Measurements from ENCODE around the gene HNRNPUL2. TPM values are rescaled to one million over a fixed set of nuclear protein-coding genes. Genes with fewer than 3 reads are reported as not detected.
"Not testable (repeated sequence)": the region's sequence is repeated elsewhere in the genome, so short reads cannot be mapped to it uniquely, and the experiment has no call there.

HNRNPUL2 gene
- total RNA-seq, 4 donors from 2014 or later = 16.4 to 30.8 (median 21.5) TPM

DNA sequence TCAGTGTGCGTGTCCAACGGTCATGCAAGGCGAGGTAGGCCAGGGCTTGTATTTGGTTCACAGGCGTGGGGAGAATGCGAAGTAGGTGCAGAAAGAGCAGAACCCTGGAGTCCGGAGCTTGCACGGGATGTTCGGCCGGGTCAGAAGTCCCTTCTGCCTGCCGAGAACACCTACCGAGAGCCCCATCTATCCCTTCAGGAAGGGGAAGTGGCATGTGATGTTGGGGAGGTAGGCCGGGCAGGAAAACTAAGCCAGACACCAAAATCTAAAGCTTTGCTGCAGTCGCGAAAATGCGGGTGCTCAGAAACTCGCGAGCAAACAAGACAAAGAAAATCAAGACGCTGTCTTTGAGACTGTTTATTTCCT is 43.5 kb upstream of the HNRNPUL2 start:
- TF ChIP-seq, protein P1, sequence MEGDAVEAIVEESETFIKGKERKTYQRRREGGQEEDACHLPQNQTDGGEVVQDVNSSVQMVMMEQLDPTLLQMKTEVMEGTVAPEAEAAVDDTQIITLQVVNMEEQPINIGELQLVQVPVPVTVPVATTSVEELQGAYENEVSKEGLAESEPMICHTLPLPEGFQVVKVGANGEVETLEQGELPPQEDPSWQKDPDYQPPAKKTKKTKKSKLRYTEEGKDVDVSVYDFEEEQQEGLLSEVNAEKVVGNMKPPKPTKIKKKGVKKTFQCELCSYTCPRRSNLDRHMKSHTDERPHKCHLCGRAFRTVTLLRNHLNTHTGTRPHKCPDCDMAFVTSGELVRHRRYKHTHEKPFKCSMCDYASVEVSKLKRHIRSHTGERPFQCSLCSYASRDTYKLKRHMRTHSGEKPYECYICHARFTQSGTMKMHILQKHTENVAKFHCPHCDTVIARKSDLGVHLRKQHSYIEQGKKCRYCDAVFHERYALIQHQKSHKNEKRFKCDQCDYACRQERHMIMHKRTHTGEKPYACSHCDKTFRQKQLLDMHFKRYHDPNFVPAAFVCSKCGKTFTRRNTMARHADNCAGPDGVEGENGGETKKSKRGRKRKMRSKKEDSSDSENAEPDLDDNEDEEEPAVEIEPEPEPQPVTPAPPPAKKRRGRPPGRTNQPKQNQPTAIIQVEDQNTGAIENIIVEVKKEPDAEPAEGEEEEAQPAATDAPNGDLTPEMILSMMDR (IDR thresholded peaks at IDR 0.05) = no peak
- peak; percentile 40 to 48 for DNase-seq
- Histone ChIP-seq H3K27ac (peak overlapping the region; percentile 89 to 98 (median 95)), H3K9me3 (no peaks in the 10 kb centered on the region), H3K36me3 (peaks cover 8 to 11% of the 10 kb centered on the region in 2 donors), H3K27me3 (no peaks in the 10 kb centered on the region), H3K4me1 (peaks cover 12 to 23% of the 10 kb centered on the region in 2 donors), H3K4me3 (replicated peaks in 1 of 3) (peak overlapping the region in 2 of 3 donors; percentile 2 to 40)
- intact Hi-C loops (cut with DNase I) = no loop called here
- WGBS, 2 donors = 3 to 5% methylated on average over 18 of the region's 18 CpGs

DNA sequence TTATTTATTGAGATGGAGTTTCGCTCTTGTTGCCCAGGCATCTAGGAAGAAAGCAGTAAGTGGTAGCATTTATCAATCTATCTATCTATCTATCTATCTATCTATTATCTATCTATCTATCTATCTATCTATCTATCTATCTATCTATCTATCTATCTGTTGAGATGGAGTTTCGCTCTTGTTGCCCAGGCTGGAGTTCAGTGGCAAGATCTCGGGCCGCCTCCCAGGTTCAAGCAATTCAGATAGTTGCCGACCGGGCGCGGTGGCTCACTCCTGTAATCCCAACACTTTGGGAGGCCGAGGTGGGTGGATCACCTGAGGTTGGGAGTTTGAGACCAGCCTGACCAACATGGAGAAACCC is 33.6 kb upstream of the HNRNPUL2 start:
- intact Hi-C loops (cut with DNase I); H3K27me3 ChIP-seq; H3K36me3 ChIP-seq; H3K9me3 ChIP-seq; DNase-seq: not testable (repeated sequence)
- H3K27ac ChIP-seq = peak overlapping the region in 2 of 3 donors; percentile 48 to 74
- 37 to 46% methylated on average over 9 of the region's 9 CpGs for WGBS, 2 donors
- H3K4me3 ChIP-seq (replicated peaks in 1 of 3) = peak overlapping the region in 1 of 3 donors; percentile 81
- H3K4me1 ChIP-seq = peaks cover 9 to 11% of the 10 kb centered on the region in 2 donors

DNA sequence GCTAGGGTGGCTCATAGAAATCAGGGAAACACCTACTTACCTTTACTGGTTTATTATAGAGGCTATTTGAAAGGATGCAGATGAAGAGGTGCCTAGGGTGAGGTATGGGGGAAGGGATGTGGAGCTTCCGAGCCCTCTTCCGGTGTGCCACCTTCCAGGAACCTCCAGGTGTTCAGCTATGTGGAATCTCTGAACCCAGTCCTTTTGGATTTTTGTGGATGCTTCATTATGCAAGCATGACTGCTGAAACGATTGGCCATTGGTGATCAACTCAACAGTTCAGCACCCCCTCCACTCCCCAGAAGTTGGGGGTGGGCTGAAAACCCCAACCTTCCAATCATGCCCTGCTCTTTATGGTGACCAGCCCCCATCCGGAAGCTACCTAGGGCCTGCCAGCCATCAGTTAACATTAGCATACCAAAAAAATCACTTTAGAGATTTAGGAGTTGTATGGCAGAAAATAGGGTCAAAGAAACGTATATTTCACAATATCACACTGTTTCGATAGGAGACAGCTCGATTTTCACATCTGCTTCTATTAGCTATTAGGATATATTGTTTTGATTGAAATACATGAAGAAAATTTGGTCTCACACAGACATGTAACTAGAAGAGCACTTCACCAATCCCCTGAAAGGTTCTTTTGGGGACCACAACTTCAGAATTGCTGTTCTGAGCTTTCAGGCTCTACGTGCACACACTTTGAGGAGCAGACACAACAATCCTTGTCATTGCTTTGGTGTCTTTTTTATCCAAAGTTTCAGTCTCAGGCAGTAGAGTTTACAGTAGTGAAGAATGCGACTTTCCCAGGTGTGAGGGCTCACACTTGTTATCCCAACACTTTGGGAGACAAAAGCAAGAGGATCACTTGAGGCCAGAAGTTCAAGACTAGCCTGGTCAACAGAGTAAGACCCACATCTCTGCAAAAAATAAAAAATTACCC is 30.9 kb upstream of the HNRNPUL2 start:
- peaks cover 13 to 19% of the 10 kb centered on the region in 2 donors for H3K4me1 ChIP-seq

DNA sequence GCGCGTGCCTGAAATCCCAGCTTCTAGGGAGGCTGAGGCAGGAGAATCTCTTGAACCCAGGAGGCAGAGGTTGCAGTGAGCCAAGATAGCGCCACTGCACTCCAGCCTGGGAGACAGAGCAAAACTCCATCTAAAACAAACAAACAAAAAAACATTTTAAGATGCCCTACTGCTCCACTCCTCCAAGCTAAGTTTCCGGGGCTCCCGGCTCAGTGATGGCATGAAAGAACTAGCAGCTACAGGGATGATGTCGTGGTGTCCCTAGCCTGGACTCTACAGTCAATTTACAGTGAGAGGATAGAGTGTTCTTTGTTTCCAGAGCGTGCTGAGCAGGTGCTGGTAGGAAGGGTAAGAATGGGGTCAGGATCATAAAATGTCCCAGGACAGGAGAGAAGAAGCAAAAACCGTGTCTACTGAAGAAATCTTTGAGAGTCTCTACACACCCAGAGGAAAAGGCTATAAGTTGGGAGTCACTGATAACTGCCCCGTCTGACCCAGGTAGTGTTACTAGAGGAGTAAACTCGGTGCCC is 27.9 kb upstream of the HNRNPUL2 start:
- no peak overlapping the region for H3K4me3 ChIP-seq (replicated peaks in 1 of 3)
- no peak for DNase-seq
- peaks cover 7 to 9% of the 10 kb centered on the region in 2 donors for H3K36me3 ChIP-seq
- intact Hi-C loops (cut with DNase I) = no loop called here
- TF ChIP-seq POLR2A (IDR thresholded peaks at IDR 0.05) = no peak
- TF ChIP-seq, protein P1 (IDR thresholded peaks at IDR 0.05) = no peak
- no peaks in the 10 kb centered on the region for H3K27me3 ChIP-seq
- WGBS, 2 donors = 81% methylated on average over 10 of the region's 10 CpGs
- H3K4me1 ChIP-seq = peaks cover 10 to 21% of the 10 kb centered on the region in 2 donors
- H3K9me3 ChIP-seq = no peaks in the 10 kb centered on the region
- H3K27ac ChIP-seq = no peak overlapping the region

More for the DNA sequence above, 30.9 kb upstream of the HNRNPUL2 start:
- Histone ChIP-seq H3K36me3 (no peaks in the 10 kb centered on the region), H3K27me3 (no peaks in the 10 kb centered on the region), H3K27ac (no peak overlapping the region), H3K4me3 (replicated peaks in 1 of 3) (no peak overlapping the region), H3K9me3 (no peaks in the 10 kb centered on the region)
- 59% methylated on average over 9 of the region's 9 CpGs for WGBS, 2 donors
- no peak for DNase-seq
- no peak for TF ChIP-seq POLR2A (IDR thresholded peaks at IDR 0.05)
- TF ChIP-seq, protein P1 (IDR thresholded peaks at IDR 0.05) = no peak
- intact Hi-C loops (cut with DNase I) = no loop called here

DNA sequence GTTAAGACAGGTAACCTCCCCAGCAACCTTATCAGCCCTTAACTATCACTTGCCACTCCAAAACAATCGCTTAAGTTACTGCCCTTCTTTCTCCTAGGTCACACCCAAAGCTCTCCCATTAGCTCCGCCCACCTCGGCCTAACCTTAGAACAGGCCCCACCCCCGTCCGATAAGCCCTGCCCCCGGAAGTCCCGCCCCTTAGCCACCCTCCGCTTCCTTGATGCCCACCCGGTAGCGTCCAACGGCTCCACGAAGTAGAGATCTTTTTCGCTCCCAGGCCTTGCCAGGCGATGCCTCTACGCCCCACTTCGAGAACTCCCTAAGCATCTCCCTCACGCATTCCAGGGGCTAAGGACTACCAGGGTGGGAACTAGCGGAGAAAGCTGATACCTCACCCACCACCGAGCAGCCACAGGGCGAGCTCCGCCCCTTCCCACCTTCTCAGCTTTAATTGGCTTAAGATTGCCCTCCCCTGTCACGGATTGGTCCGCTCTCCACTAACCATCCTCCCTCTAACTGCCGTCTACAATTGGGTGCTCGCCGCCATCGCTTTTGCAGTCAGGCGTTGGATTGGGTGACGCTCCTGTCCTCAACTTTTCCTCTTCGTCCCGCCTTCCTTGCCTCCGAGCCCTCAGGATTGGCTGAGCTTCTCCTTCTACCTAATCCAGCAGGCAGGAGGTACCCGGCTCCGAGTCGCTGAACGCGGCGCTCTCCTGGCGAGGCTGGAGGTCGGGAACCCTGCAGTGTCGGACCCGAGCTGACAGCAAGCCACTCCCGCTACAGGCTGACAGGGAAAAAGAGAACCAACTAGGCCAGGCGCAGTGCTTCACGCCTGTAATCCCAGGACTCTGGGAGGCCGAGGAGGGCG is 26.7 kb upstream of the HNRNPUL2 start, which contains the start of gene ZBTB3:
Gene ZBTB3 (minus strand): TSS at position 425 of the 868 bp plus-strand sequence. CDS start 496 bp downstream, outside the sequence.
- Histone ChIP-seq H3K4me1 (peaks cover 10 to 21% of the 10 kb centered on the region in 2 donors), H3K9me3 (no peaks in the 10 kb centered on the region), H3K4me3 (replicated peaks in 1 of 3) (peak within 1 kb of the TSS; percentile 9 to 59 (median 19)), H3K27ac (peak within 1 kb of the TSS; percentile 62 to 94 (median 75)), H3K36me3 (peaks cover 7 to 9% of the 10 kb centered on the region in 2 donors), H3K27me3 (no peaks in the 10 kb centered on the region)
- 1% methylated on average over 38 to 46 of the region's 47 CpGs for WGBS, 2 donors
- intact Hi-C loops (cut with DNase I) = no loop called here
- TF ChIP-seq, protein P1 (IDR thresholded peaks at IDR 0.05) = peak in 1 of 6 experiments; percentile 26
- TF ChIP-seq POLR2A (IDR thresholded peaks at IDR 0.05) = peak; percentile 33 to 89
- peak; percentile 99 for DNase-seq

Measured in thyroid gland (tissue), 4 donors.